ENCODE measurements around the gene RBM15. TPM values are rescaled to one million over a fixed set of nuclear protein-coding genes. Genes with fewer than 3 reads are reported as not detected.

Gene RBM15
- total RNA-seq, 1 donor: 38.0 TPM

- peak; percentile 80 for DNase-seq (ENCODE audit: insufficient read length, low spot score, missing footprints)
- Histone ChIP-seq H3K4me3 (ENCODE audit: insufficient read depth, low read length) (no peak overlapping the region), H3K27me3 (ENCODE audit: insufficient read depth, low read length) (no peaks in the 10 kb centered on the region), H3K79me2 (ENCODE audit: insufficient read depth, low read length) (peaks cover 10% of the 10 kb centered on the region), H4K20me1 (ENCODE audit: insufficient read depth, low read length) (no peaks in the 10 kb centered on the region), H3K4me2 (ENCODE audit: insufficient read depth, low read length) (no peak overlapping the region), H3K9me3 (ENCODE audit: low read depth, low read length) (no peaks in the 10 kb centered on the region), H2AFZ (ENCODE audit: low read length) (no peak overlapping the region), H3K4me1 (ENCODE audit: insufficient read depth, low read length) (peaks cover 13% of the 10 kb centered on the region), H3K27ac (ENCODE audit: low read depth, low read length) (peak overlapping the region; percentile 46), H3K36me3 (ENCODE audit: insufficient read depth, low read length) (peaks cover 33% of the 10 kb centered on the region)
- TF ChIP-seq CTCF (IDR thresholded peaks at IDR 0.05; ENCODE audit: extremely low read depth, low read depth, low read length): no peak
Measured at GRCh38 chr1:110370827-110371226, 31.6 kb downstream of the RBM15 start.

GRCh38 chr1:110375490-110375889 is 36.3 kb downstream of the RBM15 start:
- peaks cover 8% of the 10 kb centered on the region for H3K79me2 ChIP-seq (ENCODE audit: insufficient read depth, low read length)
- H3K4me3 ChIP-seq (ENCODE audit: insufficient read depth, low read length): no peak overlapping the region
- no peak for DNase-seq (ENCODE audit: insufficient read length, low spot score, missing footprints)
- no peak for TF ChIP-seq CTCF (IDR thresholded peaks at IDR 0.05; ENCODE audit: extremely low read depth, low read depth, low read length)
- H3K4me1 ChIP-seq (ENCODE audit: insufficient read depth, low read length): peaks cover 19% of the 10 kb centered on the region
- no peaks in the 10 kb centered on the region for H3K9me3 ChIP-seq (ENCODE audit: low read depth, low read length)
- H3K4me2 ChIP-seq (ENCODE audit: insufficient read depth, low read length): no peak overlapping the region
- H2AFZ ChIP-seq (ENCODE audit: low read length): no peak overlapping the region
- no peak overlapping the region for H3K27ac ChIP-seq (ENCODE audit: low read depth, low read length)
- H3K36me3 ChIP-seq (ENCODE audit: insufficient read depth, low read length): peaks cover 55% of the 10 kb centered on the region
- H4K20me1 ChIP-seq (ENCODE audit: insufficient read depth, low read length): no peaks in the 10 kb centered on the region
- no peaks in the 10 kb centered on the region for H3K27me3 ChIP-seq (ENCODE audit: insufficient read depth, low read length)

- Histone ChIP-seq H3K36me3 (ENCODE audit: insufficient read depth, low read length) (peaks cover 35% of the 10 kb centered on the region), H3K4me1 (ENCODE audit: insufficient read depth, low read length) (peaks cover 30% of the 10 kb centered on the region), H3K4me3 (ENCODE audit: insufficient read depth, low read length) (peak overlapping the region; percentile 18), H2AFZ (ENCODE audit: low read length) (no peak overlapping the region), H3K4me2 (ENCODE audit: insufficient read depth, low read length) (peak overlapping the region; percentile 17), H3K9me3 (ENCODE audit: low read depth, low read length) (no peaks in the 10 kb centered on the region), H4K20me1 (ENCODE audit: insufficient read depth, low read length) (no peaks in the 10 kb centered on the region), H3K27me3 (ENCODE audit: insufficient read depth, low read length) (no peaks in the 10 kb centered on the region), H3K27ac (ENCODE audit: low read depth, low read length) (peak overlapping the region; percentile 84), H3K79me2 (ENCODE audit: insufficient read depth, low read length) (peaks cover 3% of the 10 kb centered on the region)
- no peak for TF ChIP-seq CTCF (IDR thresholded peaks at IDR 0.05; ENCODE audit: extremely low read depth, low read depth, low read length)
- peak; percentile 65 for DNase-seq (ENCODE audit: insufficient read length, low spot score, missing footprints)
Measured at GRCh38 chr1:110380672-110381283, 41.6 kb downstream of the RBM15 start.

DNA sequence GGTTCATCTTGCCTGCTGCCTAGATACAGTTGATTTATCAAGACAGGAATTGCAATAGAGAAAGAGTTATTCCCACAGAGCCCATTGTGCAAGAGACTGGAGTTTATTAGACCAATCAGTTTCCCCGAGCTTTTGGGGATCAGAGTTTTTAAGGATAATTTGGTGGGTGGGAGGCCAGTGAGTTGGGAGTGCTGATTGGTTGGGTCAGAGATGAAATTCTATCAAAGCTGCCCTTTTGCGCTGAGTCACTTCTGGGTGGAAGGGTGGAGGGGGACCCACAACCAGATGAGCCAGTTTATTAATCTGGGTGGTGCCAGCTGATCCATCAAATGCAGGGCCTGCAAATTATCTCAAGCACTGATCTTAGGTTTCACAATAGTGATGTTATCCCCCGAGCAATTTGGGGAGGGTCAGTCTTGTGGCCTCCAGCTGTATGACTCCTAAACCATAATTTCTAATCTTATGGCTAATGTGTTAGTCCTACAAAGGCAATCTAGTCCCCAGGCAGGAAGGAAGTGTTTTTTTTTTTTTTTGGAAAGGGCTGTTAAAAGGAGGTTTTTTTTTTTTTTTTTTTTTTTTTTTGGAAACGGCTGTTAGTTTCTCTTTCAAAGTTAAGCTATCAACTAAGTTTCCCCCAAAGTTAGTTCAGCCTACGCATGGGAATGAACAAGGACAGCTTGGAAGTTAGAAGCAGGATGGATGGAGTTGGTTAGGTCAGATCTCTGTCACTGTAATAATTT is 44.2 kb downstream of the RBM15 start:
- Histone ChIP-seq H3K4me1 (ENCODE audit: insufficient read depth, low read length) (peaks cover 30% of the 10 kb centered on the region), H4K20me1 (ENCODE audit: insufficient read depth, low read length) (no peaks in the 10 kb centered on the region), H3K4me3 (ENCODE audit: insufficient read depth, low read length) (no peak overlapping the region), H3K27me3 (ENCODE audit: insufficient read depth, low read length) (no peaks in the 10 kb centered on the region), H3K4me2 (ENCODE audit: insufficient read depth, low read length) (no peak overlapping the region), H3K79me2 (ENCODE audit: insufficient read depth, low read length) (peaks cover 8% of the 10 kb centered on the region), H2AFZ (ENCODE audit: low read length) (no peak overlapping the region), H3K9me3 (ENCODE audit: low read depth, low read length) (no peaks in the 10 kb centered on the region), H3K36me3 (ENCODE audit: insufficient read depth, low read length) (peaks cover 32% of the 10 kb centered on the region), H3K27ac (ENCODE audit: low read depth, low read length) (peak overlapping the region; percentile 53)
- no peak for TF ChIP-seq CTCF (IDR thresholded peaks at IDR 0.05; ENCODE audit: extremely low read depth, low read depth, low read length)
- no peak for DNase-seq (ENCODE audit: insufficient read length, low spot score, missing footprints)

All from osteoblast (primary cell).